Heart left ventricle (tissue), 13 donors: ENCODE measurements around the gene EPM2AIP1.

Experiments used
- POLR2A ChIP-seq, 2 donors: fragments of 450-650 bp; IDR thresholded peaks; one replicate each; pipeline ENCODE4 v1.6.1; 2017; ENCODE audit warnings: antibody characterized with exemption in 2 of 2, mild to moderate bottlenecking in 2 of 2, moderate library complexity in 2 of 2
- TF ChIP-seq, protein P1 (sequence below), 12 donors: fragments of 200-600 bp; sonication (generic) in 4 of 12; IDR thresholded peaks; one replicate each; pipeline versions ENCODE4 v1.5.0 to v1.8.0; 2018 to 2022; ENCODE audit warnings: antibody characterized with exemption in 12 of 12, mild to moderate bottlenecking in 5 of 12
- donor health status: ischemic (EF 13 %, LVEDD 7.1; RV severe dilation, severe dysfunction).
- donor health status: DM: no; HTN: yes; CAD: no.
- donor health status: DM: no; HTN: no; CAD: no.
- donor health status: ischemic (EF 25% LVEDD 6.9; RV normal size, moderate dysfunction).
- donor health status: ischemic (EF 25% LVEDD 5.7; RV mildly dilated, moderate dysfunction).
- donor health status: ischemic (EF 35%, LVEDD 5.7; RV mildly dilated, moderate dysfunction).
- donor health status: nonischemic (EF 11% LVEDD 7.7; RV severe dilation, severe dysfunction).
- donor health status: DM: yes; HTN: yes; CAD: no.
- donor health status: PGD.
- donor health status: ischemic (EF 29% LVEDD 5.4; RV normal size, mild dysfunction).
- donor health status: nonischemic (EF 23%, LVEDD 6.1; RV moderate dilation, normal function).

DNA sequence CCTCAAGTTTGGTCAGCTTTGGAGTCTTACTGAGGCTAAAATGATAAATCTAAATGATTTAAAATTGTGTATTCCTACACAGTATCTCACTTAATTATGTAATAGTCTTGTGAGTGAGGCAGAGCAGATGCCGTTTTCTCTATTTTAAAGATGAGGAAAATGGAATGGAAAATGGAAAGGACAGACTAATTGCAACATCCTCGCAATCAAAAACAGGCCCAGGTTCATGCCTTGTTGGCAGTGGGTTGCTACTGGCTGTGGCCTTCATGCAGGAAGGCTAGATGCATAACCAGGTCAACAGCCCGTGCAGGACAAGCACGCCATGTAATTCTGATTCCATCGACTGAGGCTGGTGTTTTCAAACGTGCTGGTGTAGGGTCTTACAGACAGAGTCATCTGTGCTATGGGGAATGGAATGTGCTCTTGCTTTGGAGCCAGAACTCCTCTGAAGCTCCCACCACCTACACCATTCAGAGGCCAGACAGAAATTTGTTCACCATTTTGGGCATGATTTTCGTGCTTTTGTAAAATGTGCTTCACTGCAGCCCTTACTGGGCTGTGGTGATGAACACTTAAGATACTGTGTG, 38.3 kb upstream of the EPM2AIP1 start:
- TF ChIP-seq, protein P1, sequence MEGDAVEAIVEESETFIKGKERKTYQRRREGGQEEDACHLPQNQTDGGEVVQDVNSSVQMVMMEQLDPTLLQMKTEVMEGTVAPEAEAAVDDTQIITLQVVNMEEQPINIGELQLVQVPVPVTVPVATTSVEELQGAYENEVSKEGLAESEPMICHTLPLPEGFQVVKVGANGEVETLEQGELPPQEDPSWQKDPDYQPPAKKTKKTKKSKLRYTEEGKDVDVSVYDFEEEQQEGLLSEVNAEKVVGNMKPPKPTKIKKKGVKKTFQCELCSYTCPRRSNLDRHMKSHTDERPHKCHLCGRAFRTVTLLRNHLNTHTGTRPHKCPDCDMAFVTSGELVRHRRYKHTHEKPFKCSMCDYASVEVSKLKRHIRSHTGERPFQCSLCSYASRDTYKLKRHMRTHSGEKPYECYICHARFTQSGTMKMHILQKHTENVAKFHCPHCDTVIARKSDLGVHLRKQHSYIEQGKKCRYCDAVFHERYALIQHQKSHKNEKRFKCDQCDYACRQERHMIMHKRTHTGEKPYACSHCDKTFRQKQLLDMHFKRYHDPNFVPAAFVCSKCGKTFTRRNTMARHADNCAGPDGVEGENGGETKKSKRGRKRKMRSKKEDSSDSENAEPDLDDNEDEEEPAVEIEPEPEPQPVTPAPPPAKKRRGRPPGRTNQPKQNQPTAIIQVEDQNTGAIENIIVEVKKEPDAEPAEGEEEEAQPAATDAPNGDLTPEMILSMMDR (IDR thresholded peaks at IDR 0.05) = no peak
- TF ChIP-seq POLR2A (IDR thresholded peaks at IDR 0.05) = no peak
